Measurements from ENCODE around the gene FCGR2B.
"Not testable (repeated sequence)": the region's sequence is repeated elsewhere in the genome, so short reads cannot be mapped to it uniquely, and the experiment has no call there.

The FCGR2B gene

DNA sequence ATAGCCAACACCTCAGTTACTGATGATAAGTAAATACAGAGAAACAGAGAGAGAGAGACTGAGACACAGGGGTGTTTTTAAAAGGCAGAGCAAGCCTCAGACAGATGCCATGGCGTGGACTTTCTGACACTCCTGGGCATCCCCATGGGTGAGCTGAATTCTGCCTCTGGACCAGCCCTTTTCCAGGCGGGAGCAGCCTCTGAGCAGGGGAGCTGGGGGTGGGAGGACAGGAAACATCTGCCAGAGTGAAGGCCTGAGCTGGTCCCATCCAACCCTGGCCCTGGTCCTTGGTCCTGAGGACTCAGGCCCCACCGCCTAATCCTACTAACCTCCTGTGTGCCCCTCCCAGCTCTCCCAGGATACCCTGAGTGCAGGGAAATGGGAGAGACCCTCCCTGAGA lies 12.0 kb downstream of the FCGR2B start:
- ATAC-seq (ENCODE audit: low read depth); DNase-seq (ENCODE audit: low spot score); H3K27me3 ChIP-seq (ENCODE audit: insufficient read depth, poor library complexity, severe bottlenecking): not testable (repeated sequence)

GRCh38 chr1:161676441-161676840 lies 13.5 kb downstream of the FCGR2B start:
- no peak for ATAC-seq (ENCODE audit: low read depth)
- no peaks in the 10 kb centered on the region for H3K36me3 ChIP-seq (ENCODE audit: low read depth)
- H3K4me1 ChIP-seq (ENCODE audit: insufficient read depth, poor library complexity, severe bottlenecking), result no peaks in the 10 kb centered on the region
- no peaks in the 10 kb centered on the region for H3K9me3 ChIP-seq (ENCODE audit: severe bottlenecking)
- H3K27ac ChIP-seq (ENCODE audit: poor library complexity, severe bottlenecking), result no peak overlapping the region
- no peak for DNase-seq (ENCODE audit: low spot score)
- TF ChIP-seq CTCF (IDR thresholded peaks at IDR 0.05; ENCODE audit: poor library complexity, severe bottlenecking), result no peak
- no peak overlapping the region for H3K4me3 ChIP-seq (ENCODE audit: severe bottlenecking)
- H3K27me3 ChIP-seq (ENCODE audit: insufficient read depth, poor library complexity, severe bottlenecking), result no peaks in the 10 kb centered on the region

More for the DNA sequence above, 12.0 kb downstream of the FCGR2B start:
- not testable (repeated sequence) for H3K27ac ChIP-seq (ENCODE audit: poor library complexity, severe bottlenecking); H3K4me1 ChIP-seq (ENCODE audit: insufficient read depth, poor library complexity, severe bottlenecking); H3K4me3 ChIP-seq (ENCODE audit: severe bottlenecking); H3K9me3 ChIP-seq (ENCODE audit: severe bottlenecking); H3K36me3 ChIP-seq (ENCODE audit: low read depth)

- no peaks in the 10 kb centered on the region for H3K4me1 ChIP-seq (ENCODE audit: insufficient read depth, poor library complexity, severe bottlenecking)
- DNase-seq (ENCODE audit: low spot score), result no peak
- H3K27me3 ChIP-seq (ENCODE audit: insufficient read depth, poor library complexity, severe bottlenecking), result no peaks in the 10 kb centered on the region
- no peaks in the 10 kb centered on the region for H3K36me3 ChIP-seq (ENCODE audit: low read depth)
- H3K4me3 ChIP-seq (ENCODE audit: severe bottlenecking), result no peak overlapping the region
- TF ChIP-seq CTCF (IDR thresholded peaks at IDR 0.05; ENCODE audit: poor library complexity, severe bottlenecking), result no peak
- no peak overlapping the region for H3K27ac ChIP-seq (ENCODE audit: poor library complexity, severe bottlenecking)
- ATAC-seq (ENCODE audit: low read depth), result no peak
- no peaks in the 10 kb centered on the region for H3K9me3 ChIP-seq (ENCODE audit: severe bottlenecking)
Measured at GRCh38 chr1:161676958-161677689, 14.2 kb downstream of the FCGR2B start.

DNA sequence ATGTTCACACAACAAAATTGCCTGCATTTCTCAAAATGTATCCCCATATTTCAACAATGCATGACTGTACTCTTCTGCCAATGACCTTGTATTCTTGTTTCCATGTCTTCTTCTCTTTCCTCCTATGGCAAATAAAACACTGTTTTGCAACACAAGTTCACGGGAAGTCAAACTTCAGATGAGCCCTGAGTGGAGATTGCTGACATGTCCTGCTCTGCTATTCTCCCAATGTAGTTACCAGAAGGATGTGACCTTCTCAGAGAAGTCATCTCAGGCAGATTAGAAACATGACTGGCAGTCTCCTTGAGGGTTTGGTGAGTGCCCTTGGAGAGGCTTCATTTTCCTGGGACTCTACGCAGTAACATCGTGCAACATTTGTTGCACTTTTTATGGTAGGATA lies 15.6 kb downstream of the FCGR2B start:
- DNase-seq (ENCODE audit: low spot score) (no peak), ATAC-seq (ENCODE audit: low read depth) (no peak)
- Histone ChIP-seq H3K9me3 (ENCODE audit: severe bottlenecking) (no peaks in the 10 kb centered on the region), H3K36me3 (ENCODE audit: low read depth) (no peaks in the 10 kb centered on the region), H3K4me1 (ENCODE audit: insufficient read depth, poor library complexity, severe bottlenecking) (no peaks in the 10 kb centered on the region), H3K27ac (ENCODE audit: poor library complexity, severe bottlenecking) (no peak overlapping the region), H3K27me3 (ENCODE audit: insufficient read depth, poor library complexity, severe bottlenecking) (no peaks in the 10 kb centered on the region), H3K4me3 (ENCODE audit: severe bottlenecking) (no peak overlapping the region)
- no peak for TF ChIP-seq CTCF (IDR thresholded peaks at IDR 0.05; ENCODE audit: poor library complexity, severe bottlenecking)

DNA sequence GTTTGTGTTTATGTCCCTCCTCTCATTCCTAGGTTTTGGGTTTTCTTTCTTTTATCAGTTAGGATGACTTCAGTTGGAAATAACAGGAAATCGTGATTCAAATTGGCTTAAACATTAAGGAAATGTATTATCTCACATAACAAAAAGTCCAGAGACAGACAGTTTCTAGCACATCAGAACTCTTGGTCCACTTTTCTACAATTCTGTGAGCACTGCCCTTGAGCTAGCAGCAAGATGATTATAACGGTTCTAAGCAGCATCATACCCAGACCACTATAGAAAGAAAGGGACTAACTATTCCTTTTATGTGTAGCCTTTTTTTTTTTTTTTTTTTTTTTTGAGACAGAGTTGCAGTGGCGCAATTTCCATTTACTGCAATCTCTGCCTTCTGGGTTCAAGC lies 18.9 kb downstream of the FCGR2B start:
- H3K4me1 ChIP-seq (ENCODE audit: insufficient read depth, poor library complexity, severe bottlenecking), result no peaks in the 10 kb centered on the region
- H3K27me3 ChIP-seq (ENCODE audit: insufficient read depth, poor library complexity, severe bottlenecking), result no peaks in the 10 kb centered on the region
- DNase-seq (ENCODE audit: low spot score), result no peak
- H3K36me3 ChIP-seq (ENCODE audit: low read depth), result no peaks in the 10 kb centered on the region
- no peak for ATAC-seq (ENCODE audit: low read depth)
- H3K9me3 ChIP-seq (ENCODE audit: severe bottlenecking), result no peaks in the 10 kb centered on the region
- no peak overlapping the region for H3K27ac ChIP-seq (ENCODE audit: poor library complexity, severe bottlenecking)
- TF ChIP-seq CTCF (IDR thresholded peaks at IDR 0.05; ENCODE audit: poor library complexity, severe bottlenecking), result no peak
- H3K4me3 ChIP-seq (ENCODE audit: severe bottlenecking), result no peak overlapping the region
